SK-N-SH treated with all-trans-retinoic acid at 6 μM for 48 hours (cell line): ENCODE data around the gene SPAM1.

Experiments
- ATAC-seq: fragments of 200-7000 bp; cut with Tn5 transposase; 3 replicates; pipeline ENCODE4 v1.9.1; 2020; ENCODE audit warnings: mild to moderate bottlenecking, moderate library complexity
- CSDC2 ChIP-seq: fragments of 250-450 bp; sonication (Bioruptor Pico); IDR thresholded peaks from 2 replicates; pipeline ENCODE4 v1.5.0; 2020; ENCODE audit warnings: mild to moderate bottlenecking, moderate library complexity
- CSRNP3 ChIP-seq: fragments of 250-450 bp; sonication (Bioruptor Pico); IDR thresholded peaks from 2 replicates; pipeline ENCODE4 v1.5.1; 2021; ENCODE audit warnings: mild to moderate bottlenecking, moderate library complexity
- ESRRG ChIP-seq: fragments of 250-450 bp; sonication (Bioruptor Pico); IDR thresholded peaks from 2 replicates; pipeline ENCODE4 v1.6.1; 2021; ENCODE audit warnings: mild to moderate bottlenecking
- GLIS3 ChIP-seq: fragments of 250-450 bp; sonication (Bioruptor Pico); IDR thresholded peaks from 2 replicates; pipeline ENCODE4 v1.5.0; 2020; ENCODE audit warnings: mild to moderate bottlenecking, moderate library complexity
- ISL1 ChIP-seq: fragments of 250-450 bp; sonication (Bioruptor Pico); IDR thresholded peaks from 2 replicates; pipeline ENCODE4 v2.1.2; 2022; ENCODE audit warnings: mild to moderate bottlenecking, moderate library complexity
- OSR1 ChIP-seq: fragments of 250-450 bp; sonication (Bioruptor Pico); IDR thresholded peaks from 2 replicates; pipeline ENCODE4 v1.8.0; 2022; ENCODE audit warnings: moderate library complexity, mild to moderate bottlenecking, inconsistent platforms
- POU6F1 ChIP-seq: fragments of 250-450 bp; sonication (Bioruptor Pico); IDR thresholded peaks from 2 replicates; pipeline ENCODE4 v1.8.0; 2021; ENCODE audit warnings: low read depth, mild to moderate bottlenecking, moderate library complexity, borderline replicate concordance
- PPARA ChIP-seq: fragments of 250-450 bp; sonication (Bioruptor Pico); IDR thresholded peaks from 2 replicates; pipeline ENCODE4 v1.5.0; 2020; ENCODE audit warnings: mild to moderate bottlenecking, borderline replicate concordance
- RARB ChIP-seq: fragments of 250-450 bp; sonication (Bioruptor Pico); IDR thresholded peaks from 2 replicates; pipeline ENCODE4 v1.8.0; 2021; ENCODE audit warnings: mild to moderate bottlenecking, moderate library complexity
- TOX ChIP-seq: fragments of 250-450 bp; sonication (Bioruptor Pico); IDR thresholded peaks from 2 replicates; pipeline ENCODE4 v1.8.0; 2021; ENCODE audit warnings: mild to moderate bottlenecking, moderate library complexity, borderline replicate concordance
- ZFP3 ChIP-seq: fragments of 250-450 bp; sonication (Bioruptor Pico); IDR thresholded peaks from 2 replicates; pipeline ENCODE4 v1.5.0; 2020; ENCODE audit warnings: mild to moderate bottlenecking, moderate library complexity
- ZFP30 ChIP-seq: fragments of 450-650 bp; formaldehyde crosslinking; IDR thresholded peaks from 2 replicates; pipeline ENCODE4 v1.5.0; 2022; ENCODE audit warnings: mild to moderate bottlenecking, moderate library complexity
- ZNF565 ChIP-seq: fragments of 450-650 bp; formaldehyde crosslinking; conservative IDR thresholded peaks from 2 replicates; pipeline ENCODE4 v1.5.0; 2020; ENCODE audit warnings: low read depth, mild to moderate bottlenecking, moderate library complexity
- TF ChIP-seq, protein P1 (sequence below): fragments of 250-450 bp; sonication (Bioruptor Pico); IDR thresholded peaks from 2 replicates; pipeline ENCODE4 v1.5.1; 2020; ENCODE audit warnings: low read depth, mild to moderate bottlenecking, moderate library complexity
- TF ChIP-seq, protein P2 (sequence below): fragments of 250-450 bp; sonication (Bioruptor Pico); IDR thresholded peaks from 2 replicates; pipeline ENCODE4 v1.8.0; 2020; ENCODE audit warnings: mild to moderate bottlenecking, moderate library complexity, borderline replicate concordance
- TF ChIP-seq, protein P3 (sequence below): fragments of 250-450 bp; sonication (Bioruptor Pico); IDR thresholded peaks from 2 replicates; pipeline ENCODE4 v1.5.0; 2020; ENCODE audit warnings: mild to moderate bottlenecking, moderate library complexity

SPAM1 gene

DNA sequence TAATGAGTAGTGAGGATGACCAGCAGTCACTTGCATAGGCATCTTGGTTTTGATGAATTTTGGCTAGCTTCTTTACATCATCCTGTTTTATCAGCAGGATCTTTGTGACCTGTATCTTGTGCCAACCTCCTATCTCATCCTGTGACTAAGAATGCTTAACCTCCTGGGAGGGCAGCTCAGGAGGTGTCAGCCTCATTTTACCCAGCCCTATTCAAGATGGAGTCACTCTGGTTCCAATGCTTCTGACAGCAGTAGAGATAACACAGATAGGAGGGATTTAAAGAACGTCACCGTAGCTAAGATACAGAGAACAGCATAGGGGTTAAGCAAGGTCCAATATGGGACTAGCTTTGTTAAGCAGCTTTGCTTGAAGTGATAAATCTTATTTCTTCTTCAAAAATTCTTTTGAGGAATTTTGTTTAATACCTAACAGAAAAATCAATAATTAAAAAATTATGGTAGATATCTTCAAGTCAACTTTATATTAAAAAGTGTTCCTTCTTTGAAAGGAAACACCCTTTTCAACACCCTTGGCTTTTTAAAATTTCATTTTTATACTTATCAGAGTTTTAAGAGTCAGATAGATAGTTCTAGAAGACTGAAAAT, 68.0 kb downstream of the SPAM1 start:
- TF ChIP-seq ESRRG (no peak), OSR1 (CRISPR knock-in tag) (no peak), GLIS3 (CRISPR knock-in tag) (no peak)
- no peak for ATAC-seq

DNA sequence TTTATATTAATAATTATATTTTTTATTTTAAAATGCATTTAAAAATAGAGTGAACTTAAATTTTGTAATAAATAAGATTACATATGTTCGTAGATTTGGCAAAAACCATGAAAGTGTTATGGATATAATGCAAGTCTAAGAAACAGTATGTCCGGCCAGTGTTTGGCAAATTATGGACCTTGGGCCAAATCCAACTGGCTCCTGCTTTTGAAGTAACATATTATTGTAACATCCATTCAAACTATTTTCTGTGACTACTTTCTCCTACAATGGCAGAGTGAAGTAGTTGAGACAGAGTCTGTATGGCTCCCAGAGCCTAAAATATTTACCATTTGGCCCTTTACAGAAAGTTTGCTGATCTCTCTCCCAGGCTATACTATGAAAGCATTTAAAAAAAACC, 69.0 kb downstream of the SPAM1 start:
- TF ChIP-seq PPARA (CRISPR knock-in tag) (no peak), RARB (CRISPR knock-in tag) (no peak), CSDC2 (CRISPR knock-in tag) (no peak), CSRNP3 (CRISPR knock-in tag) (no peak), GLIS3 (CRISPR knock-in tag) (no peak), OSR1 (CRISPR knock-in tag) (no peak), TOX (CRISPR knock-in tag) (no peak), ZNF565 (CRISPR knock-in tag) (no peak)
- TF ChIP-seq, protein P1, sequence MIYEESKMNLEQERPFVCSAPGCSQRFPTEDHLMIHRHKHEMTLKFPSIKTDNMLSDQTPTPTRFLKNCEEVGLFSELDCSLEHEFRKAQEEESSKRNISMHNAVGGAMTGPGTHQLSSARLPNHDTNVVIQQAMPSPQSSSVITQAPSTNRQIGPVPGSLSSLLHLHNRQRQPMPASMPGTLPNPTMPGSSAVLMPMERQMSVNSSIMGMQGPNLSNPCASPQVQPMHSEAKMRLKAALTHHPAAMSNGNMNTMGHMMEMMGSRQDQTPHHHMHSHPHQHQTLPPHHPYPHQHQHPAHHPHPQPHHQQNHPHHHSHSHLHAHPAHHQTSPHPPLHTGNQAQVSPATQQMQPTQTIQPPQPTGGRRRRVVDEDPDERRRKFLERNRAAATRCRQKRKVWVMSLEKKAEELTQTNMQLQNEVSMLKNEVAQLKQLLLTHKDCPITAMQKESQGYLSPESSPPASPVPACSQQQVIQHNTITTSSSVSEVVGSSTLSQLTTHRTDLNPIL (CRISPR knock-in tag): no peak
- TF ChIP-seq, protein P2, sequence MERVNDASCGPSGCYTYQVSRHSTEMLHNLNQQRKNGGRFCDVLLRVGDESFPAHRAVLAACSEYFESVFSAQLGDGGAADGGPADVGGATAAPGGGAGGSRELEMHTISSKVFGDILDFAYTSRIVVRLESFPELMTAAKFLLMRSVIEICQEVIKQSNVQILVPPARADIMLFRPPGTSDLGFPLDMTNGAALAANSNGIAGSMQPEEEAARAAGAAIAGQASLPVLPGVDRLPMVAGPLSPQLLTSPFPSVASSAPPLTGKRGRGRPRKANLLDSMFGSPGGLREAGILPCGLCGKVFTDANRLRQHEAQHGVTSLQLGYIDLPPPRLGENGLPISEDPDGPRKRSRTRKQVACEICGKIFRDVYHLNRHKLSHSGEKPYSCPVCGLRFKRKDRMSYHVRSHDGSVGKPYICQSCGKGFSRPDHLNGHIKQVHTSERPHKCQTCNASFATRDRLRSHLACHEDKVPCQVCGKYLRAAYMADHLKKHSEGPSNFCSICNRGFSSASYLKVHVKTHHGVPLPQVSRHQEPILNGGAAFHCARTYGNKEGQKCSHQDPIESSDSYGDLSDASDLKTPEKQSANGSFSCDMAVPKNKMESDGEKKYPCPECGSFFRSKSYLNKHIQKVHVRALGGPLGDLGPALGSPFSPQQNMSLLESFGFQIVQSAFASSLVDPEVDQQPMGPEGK (CRISPR knock-in tag): no peak

DNA sequence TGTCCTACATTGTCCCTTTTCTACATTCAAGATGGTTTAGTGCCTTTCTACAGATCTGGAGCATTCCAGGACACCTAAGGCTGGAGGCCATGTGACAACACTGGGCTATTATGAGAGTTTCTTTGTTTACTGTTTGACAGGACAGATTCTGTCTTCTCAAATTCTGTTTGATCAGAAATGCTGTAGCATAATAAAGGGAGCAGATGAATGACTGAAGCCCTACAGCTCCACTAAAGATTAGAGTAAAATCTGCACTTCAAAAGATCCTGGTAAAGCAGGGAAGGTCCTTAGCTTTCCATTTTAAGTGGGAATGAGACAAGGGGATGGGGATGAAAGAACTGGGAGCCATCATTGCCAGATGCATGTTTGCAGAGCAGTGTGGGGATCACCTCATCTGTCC, 69.4 kb downstream of the SPAM1 start:
- no peak for ATAC-seq
- TF ChIP-seq, protein P2 (CRISPR knock-in tag): no peak
- TF ChIP-seq RARB (CRISPR knock-in tag) (no peak), TOX (CRISPR knock-in tag) (no peak), CSDC2 (CRISPR knock-in tag) (no peak), POU6F1 (CRISPR knock-in tag) (no peak), ZFP3 (CRISPR knock-in tag) (no peak), ISL1 (no peak), ZFP30 (no peak)
- TF ChIP-seq, protein P3, sequence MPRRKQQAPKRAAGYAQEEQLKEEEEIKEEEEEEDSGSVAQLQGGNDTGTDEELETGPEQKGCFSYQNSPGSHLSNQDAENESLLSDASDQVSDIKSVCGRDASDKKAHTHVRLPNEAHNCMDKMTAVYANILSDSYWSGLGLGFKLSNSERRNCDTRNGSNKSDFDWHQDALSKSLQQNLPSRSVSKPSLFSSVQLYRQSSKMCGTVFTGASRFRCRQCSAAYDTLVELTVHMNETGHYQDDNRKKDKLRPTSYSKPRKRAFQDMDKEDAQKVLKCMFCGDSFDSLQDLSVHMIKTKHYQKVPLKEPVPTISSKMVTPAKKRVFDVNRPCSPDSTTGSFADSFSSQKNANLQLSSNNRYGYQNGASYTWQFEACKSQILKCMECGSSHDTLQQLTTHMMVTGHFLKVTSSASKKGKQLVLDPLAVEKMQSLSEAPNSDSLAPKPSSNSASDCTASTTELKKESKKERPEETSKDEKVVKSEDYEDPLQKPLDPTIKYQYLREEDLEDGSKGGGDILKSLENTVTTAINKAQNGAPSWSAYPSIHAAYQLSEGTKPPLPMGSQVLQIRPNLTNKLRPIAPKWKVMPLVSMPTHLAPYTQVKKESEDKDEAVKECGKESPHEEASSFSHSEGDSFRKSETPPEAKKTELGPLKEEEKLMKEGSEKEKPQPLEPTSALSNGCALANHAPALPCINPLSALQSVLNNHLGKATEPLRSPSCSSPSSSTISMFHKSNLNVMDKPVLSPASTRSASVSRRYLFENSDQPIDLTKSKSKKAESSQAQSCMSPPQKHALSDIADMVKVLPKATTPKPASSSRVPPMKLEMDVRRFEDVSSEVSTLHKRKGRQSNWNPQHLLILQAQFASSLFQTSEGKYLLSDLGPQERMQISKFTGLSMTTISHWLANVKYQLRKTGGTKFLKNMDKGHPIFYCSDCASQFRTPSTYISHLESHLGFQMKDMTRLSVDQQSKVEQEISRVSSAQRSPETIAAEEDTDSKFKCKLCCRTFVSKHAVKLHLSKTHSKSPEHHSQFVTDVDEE (CRISPR knock-in tag): no peak

More for the DNA sequence above, 69.0 kb downstream of the SPAM1 start:
- ATAC-seq: no peak
